SK-N-SH treated with all-trans-retinoic acid at 6 μM for 48 hours (cell line): Measurements from ENCODE around the gene MMS19.

Experiments used
- RARB ChIP-seq: fragments of 250-450 bp; sonication (Bioruptor Pico); IDR thresholded peaks from 2 replicates; pipeline ENCODE4 v1.8.0; 2021; ENCODE audit warnings: mild to moderate bottlenecking, moderate library complexity
- ZFP30 ChIP-seq: fragments of 450-650 bp; formaldehyde crosslinking; IDR thresholded peaks from 2 replicates; pipeline ENCODE4 v1.5.0; 2022; ENCODE audit warnings: mild to moderate bottlenecking, moderate library complexity
- TF ChIP-seq, protein P1 (sequence below): fragments of 250-450 bp; sonication (Bioruptor Pico); IDR thresholded peaks from 2 replicates; pipeline ENCODE4 v1.8.0; 2020; ENCODE audit warnings: mild to moderate bottlenecking, moderate library complexity, borderline replicate concordance

DNA sequence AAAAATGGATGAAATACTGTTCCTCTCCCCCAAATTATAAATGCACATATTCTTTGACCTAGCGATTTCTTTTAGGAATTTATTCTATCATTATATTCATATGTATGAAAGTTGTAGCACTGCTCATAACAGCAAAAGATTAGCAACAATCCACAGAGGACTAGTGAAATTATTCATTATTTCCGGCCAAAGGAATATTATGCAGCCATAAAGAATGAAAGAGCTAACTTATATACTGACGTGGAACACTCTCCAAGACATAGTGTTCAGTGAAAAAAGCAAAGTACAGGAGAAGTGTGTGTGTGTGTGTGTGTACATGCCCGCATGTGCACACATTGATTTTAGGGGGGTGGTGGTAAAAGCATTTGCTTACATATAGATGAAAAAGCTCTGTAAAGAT is 23.3 kb downstream of the MMS19 start:
- TF ChIP-seq, protein P1, sequence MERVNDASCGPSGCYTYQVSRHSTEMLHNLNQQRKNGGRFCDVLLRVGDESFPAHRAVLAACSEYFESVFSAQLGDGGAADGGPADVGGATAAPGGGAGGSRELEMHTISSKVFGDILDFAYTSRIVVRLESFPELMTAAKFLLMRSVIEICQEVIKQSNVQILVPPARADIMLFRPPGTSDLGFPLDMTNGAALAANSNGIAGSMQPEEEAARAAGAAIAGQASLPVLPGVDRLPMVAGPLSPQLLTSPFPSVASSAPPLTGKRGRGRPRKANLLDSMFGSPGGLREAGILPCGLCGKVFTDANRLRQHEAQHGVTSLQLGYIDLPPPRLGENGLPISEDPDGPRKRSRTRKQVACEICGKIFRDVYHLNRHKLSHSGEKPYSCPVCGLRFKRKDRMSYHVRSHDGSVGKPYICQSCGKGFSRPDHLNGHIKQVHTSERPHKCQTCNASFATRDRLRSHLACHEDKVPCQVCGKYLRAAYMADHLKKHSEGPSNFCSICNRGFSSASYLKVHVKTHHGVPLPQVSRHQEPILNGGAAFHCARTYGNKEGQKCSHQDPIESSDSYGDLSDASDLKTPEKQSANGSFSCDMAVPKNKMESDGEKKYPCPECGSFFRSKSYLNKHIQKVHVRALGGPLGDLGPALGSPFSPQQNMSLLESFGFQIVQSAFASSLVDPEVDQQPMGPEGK = no peak
- TF ChIP-seq RARB (CRISPR knock-in tag) (no peak), ZFP30 (CRISPR knock-in tag) (no peak)
